Liver (tissue), 3 donors: ENCODE measurements around the gene COL4A1.

Experiments
- EGR1 ChIP-seq, 2 donors: IDR thresholded peaks; 2 replicates each; pipeline ENCODE4 v1.6.1; 2016 to 2018; ENCODE audit warnings: antibody characterized with exemption in 2 of 2, low read depth in 2 of 2
- FOXA1 ChIP-seq: IDR thresholded peaks from 2 replicates; pipeline ENCODE4 v1.6.1; 2016; ENCODE audit warnings: antibody characterized with exemption
- GABPA ChIP-seq, 2 donors: IDR thresholded peaks in 1 of 2; conservative IDR thresholded peaks in 1 of 2; 2 replicates each; pipeline ENCODE4 v1.6.1; 2016; ENCODE audit warnings: antibody characterized with exemption in 2 of 2, mild to moderate bottlenecking in 1 of 2, moderate library complexity in 1 of 2
- HNF4A ChIP-seq, 2 donors: conservative IDR thresholded peaks; 2 replicates each; pipeline ENCODE4 v1.6.1; 2016; ENCODE audit warnings: antibody characterized with exemption in 2 of 2, mild to moderate bottlenecking in 2 of 2
- RAD21 ChIP-seq, 2 donors: IDR thresholded peaks; 2 replicates each; pipeline ENCODE4 v1.6.1; 2016; ENCODE audit warnings: antibody characterized with exemption in 2 of 2, mild to moderate bottlenecking in 2 of 2
- SP1 ChIP-seq: IDR thresholded peaks from 2 replicates; pipeline ENCODE4 v1.6.1; 2018; ENCODE audit warnings: antibody characterized with exemption, mild to moderate bottlenecking
- TAF1 ChIP-seq: conservative IDR thresholded peaks from 2 replicates; pipeline ENCODE4 v1.6.1; 2016; ENCODE audit warnings: antibody characterized with exemption, mild to moderate bottlenecking
- YY1 ChIP-seq: IDR thresholded peaks from 2 replicates; pipeline ENCODE4 v1.6.1; 2016; ENCODE audit warnings: antibody characterized with exemption, mild to moderate bottlenecking
- TF ChIP-seq, protein P1 (sequence below): fragments of 150-350 bp; IDR thresholded peaks from 2 replicates; pipeline ENCODE4 v1.5.1; 2017; ENCODE audit warnings: improper control_type of control experiment, low read depth, low read length; ENCODE audit not compliant: missing input control
- TF ChIP-seq, protein P2 (sequence below): IDR thresholded peaks from 2 replicates; pipeline ENCODE4 v1.6.1; 2016; ENCODE audit warnings: antibody characterized with exemption
- TF ChIP-seq, protein P3 (sequence below): IDR thresholded peaks from 2 replicates; pipeline ENCODE4 v1.6.1; 2016; ENCODE audit warnings: antibody characterized with exemption
- TF ChIP-seq, protein P4 (sequence below): IDR thresholded peaks from 2 replicates; pipeline ENCODE4 v1.6.1; 2016; ENCODE audit warnings: antibody characterized with exemption
- TF ChIP-seq, protein P5 (sequence below): IDR thresholded peaks from 2 replicates; pipeline ENCODE4 v1.6.1; 2016; ENCODE audit warnings: antibody characterized with exemption, mild to moderate bottlenecking
- donor health status: healthy.
- donor health status: healthy.

DNA sequence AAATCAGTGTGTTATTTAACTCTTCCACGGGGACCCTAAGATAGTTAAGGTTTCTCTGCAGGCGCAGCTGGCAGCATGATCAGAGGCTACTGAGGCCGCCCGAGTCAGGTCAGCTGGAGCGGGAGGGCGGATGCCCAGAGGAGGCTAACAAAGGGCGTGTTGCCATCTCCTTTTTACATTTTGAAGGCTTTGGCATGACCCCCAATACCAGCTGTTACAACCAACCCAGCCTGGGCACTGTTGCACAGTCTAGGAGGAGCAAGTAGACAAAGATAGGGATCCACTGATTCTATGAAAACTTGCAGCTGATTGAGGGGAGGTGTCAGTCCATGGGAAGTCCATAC lies 15.8 kb upstream of the COL4A1 start:
- TF ChIP-seq, protein P1, sequence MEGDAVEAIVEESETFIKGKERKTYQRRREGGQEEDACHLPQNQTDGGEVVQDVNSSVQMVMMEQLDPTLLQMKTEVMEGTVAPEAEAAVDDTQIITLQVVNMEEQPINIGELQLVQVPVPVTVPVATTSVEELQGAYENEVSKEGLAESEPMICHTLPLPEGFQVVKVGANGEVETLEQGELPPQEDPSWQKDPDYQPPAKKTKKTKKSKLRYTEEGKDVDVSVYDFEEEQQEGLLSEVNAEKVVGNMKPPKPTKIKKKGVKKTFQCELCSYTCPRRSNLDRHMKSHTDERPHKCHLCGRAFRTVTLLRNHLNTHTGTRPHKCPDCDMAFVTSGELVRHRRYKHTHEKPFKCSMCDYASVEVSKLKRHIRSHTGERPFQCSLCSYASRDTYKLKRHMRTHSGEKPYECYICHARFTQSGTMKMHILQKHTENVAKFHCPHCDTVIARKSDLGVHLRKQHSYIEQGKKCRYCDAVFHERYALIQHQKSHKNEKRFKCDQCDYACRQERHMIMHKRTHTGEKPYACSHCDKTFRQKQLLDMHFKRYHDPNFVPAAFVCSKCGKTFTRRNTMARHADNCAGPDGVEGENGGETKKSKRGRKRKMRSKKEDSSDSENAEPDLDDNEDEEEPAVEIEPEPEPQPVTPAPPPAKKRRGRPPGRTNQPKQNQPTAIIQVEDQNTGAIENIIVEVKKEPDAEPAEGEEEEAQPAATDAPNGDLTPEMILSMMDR: no peak
- TF ChIP-seq EGR1 (IDR thresholded peaks at IDR 0.05; ENCODE audit: low read depth in 2 of 2): no peak
- no peak for TF ChIP-seq YY1
- TF ChIP-seq, protein P2, sequence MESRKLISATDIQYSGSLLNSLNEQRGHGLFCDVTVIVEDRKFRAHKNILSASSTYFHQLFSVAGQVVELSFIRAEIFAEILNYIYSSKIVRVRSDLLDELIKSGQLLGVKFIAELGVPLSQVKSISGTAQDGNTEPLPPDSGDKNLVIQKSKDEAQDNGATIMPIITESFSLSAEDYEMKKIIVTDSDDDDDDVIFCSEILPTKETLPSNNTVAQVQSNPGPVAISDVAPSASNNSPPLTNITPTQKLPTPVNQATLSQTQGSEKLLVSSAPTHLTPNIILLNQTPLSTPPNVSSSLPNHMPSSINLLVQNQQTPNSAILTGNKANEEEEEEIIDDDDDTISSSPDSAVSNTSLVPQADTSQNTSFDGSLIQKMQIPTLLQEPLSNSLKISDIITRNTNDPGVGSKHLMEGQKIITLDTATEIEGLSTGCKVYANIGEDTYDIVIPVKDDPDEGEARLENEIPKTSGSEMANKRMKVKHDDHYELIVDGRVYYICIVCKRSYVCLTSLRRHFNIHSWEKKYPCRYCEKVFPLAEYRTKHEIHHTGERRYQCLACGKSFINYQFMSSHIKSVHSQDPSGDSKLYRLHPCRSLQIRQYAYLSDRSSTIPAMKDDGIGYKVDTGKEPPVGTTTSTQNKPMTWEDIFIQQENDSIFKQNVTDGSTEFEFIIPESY: no peak
- TF ChIP-seq, protein P3, sequence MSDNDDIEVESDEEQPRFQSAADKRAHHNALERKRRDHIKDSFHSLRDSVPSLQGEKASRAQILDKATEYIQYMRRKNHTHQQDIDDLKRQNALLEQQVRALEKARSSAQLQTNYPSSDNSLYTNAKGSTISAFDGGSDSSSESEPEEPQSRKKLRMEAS: no peak
- no peak for TF ChIP-seq SP1
- TF ChIP-seq, protein P4, sequence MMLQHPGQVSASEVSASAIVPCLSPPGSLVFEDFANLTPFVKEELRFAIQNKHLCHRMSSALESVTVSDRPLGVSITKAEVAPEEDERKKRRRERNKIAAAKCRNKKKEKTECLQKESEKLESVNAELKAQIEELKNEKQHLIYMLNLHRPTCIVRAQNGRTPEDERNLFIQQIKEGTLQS: no peak
- no peak for TF ChIP-seq TAF1
- TF ChIP-seq GABPA (IDR thresholded peaks at IDR 0.05 in 1 of 2, conservative IDR thresholded peaks at IDR 0.05 in 1 of 2): no peak
- TF ChIP-seq, protein P5, sequence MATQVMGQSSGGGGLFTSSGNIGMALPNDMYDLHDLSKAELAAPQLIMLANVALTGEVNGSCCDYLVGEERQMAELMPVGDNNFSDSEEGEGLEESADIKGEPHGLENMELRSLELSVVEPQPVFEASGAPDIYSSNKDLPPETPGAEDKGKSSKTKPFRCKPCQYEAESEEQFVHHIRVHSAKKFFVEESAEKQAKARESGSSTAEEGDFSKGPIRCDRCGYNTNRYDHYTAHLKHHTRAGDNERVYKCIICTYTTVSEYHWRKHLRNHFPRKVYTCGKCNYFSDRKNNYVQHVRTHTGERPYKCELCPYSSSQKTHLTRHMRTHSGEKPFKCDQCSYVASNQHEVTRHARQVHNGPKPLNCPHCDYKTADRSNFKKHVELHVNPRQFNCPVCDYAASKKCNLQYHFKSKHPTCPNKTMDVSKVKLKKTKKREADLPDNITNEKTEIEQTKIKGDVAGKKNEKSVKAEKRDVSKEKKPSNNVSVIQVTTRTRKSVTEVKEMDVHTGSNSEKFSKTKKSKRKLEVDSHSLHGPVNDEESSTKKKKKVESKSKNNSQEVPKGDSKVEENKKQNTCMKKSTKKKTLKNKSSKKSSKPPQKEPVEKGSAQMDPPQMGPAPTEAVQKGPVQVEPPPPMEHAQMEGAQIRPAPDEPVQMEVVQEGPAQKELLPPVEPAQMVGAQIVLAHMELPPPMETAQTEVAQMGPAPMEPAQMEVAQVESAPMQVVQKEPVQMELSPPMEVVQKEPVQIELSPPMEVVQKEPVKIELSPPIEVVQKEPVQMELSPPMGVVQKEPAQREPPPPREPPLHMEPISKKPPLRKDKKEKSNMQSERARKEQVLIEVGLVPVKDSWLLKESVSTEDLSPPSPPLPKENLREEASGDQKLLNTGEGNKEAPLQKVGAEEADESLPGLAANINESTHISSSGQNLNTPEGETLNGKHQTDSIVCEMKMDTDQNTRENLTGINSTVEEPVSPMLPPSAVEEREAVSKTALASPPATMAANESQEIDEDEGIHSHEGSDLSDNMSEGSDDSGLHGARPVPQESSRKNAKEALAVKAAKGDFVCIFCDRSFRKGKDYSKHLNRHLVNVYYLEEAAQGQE: no peak
- TF ChIP-seq HNF4A (conservative IDR thresholded peaks at IDR 0.05): no peak
- TF ChIP-seq RAD21 (IDR thresholded peaks at IDR 0.05): no peak
- TF ChIP-seq FOXA1: no peak
